Activated CD8-positive, alpha-beta T cell treated with anti-CD3 and anti-CD28 coated beads for 36 hours (primary cell): ENCODE data around the gene VCL. TPM values are rescaled to one million over a fixed set of nuclear protein-coding genes. Genes with fewer than 3 reads are reported as not detected.
"Not testable (repeated sequence)": the region's sequence is repeated elsewhere in the genome, so short reads cannot be mapped to it uniquely, and the experiment has no call there.

Experiments used
- ATAC-seq: fragments of 200-7000 bp; cut with Tn5 transposase; one replicate; pipeline ENCODE4 v1.10.0; 2021; ENCODE audit warnings: mild to moderate bottlenecking, moderate library complexity
- CTCF ChIA-PET: fragments of 350-600 bp; sonication (Branson Sonifier 250); formaldehyde crosslinking; loops from one replicate; lab custom pipeline; 2021; ENCODE audit warnings: antibody characterized with exemption; lab: Charles Lee
- POLR2A ChIA-PET: fragments of 350-600 bp; sonication (Branson Sonifier 250); formaldehyde crosslinking; loops from one replicate; lab custom pipeline; 2021; ENCODE audit warnings: antibody characterized with exemption; lab: Charles Lee
- DNase-seq: peaks from one replicate; pipeline ENCODE4 v3.0.0-alpha.2; 2020
- H3K27ac Mint-ChIP-seq: one replicate; pipeline ENCODE4 v1.8.0; 2021; ENCODE audit warnings: mild to moderate bottlenecking, mixed read lengths
- H3K27me3 Mint-ChIP-seq: one replicate; pipeline ENCODE4 v1.8.0; 2021; ENCODE audit warnings: mixed read lengths
- H3K36me3 Mint-ChIP-seq: one replicate; pipeline ENCODE4 v1.8.0; 2021; ENCODE audit warnings: low read depth, mixed read lengths
- H3K4me1 Mint-ChIP-seq: one replicate; pipeline ENCODE4 v1.8.0; 2021; ENCODE audit warnings: low read depth, mixed read lengths
- H3K4me3 Mint-ChIP-seq: one replicate; pipeline ENCODE4 v1.8.0; 2021; ENCODE audit warnings: mild to moderate bottlenecking, moderate library complexity, mixed read lengths
- H3K9me3 Mint-ChIP-seq: one replicate; pipeline ENCODE4 v1.8.0; 2021; ENCODE audit warnings: mixed read lengths
- intact Hi-C: fragments of 100-400 bp; cut with micrococcal nuclease; formaldehyde crosslinking; loops from one replicate; pipeline ENCODE4 v1.10.0; 2022
- total RNA-seq, 2 experiments: library from RNA; stranded (reverse); gene quantifications; one replicate each; pipeline ENCODE4 v1.2.3, GENCODE V29; 2021
- TF ChIP-seq, protein P1 (sequence below): fragments of 200-600 bp; IDR thresholded peaks from one replicate; pipeline ENCODE4 v1.8.0; 2022; ENCODE audit warnings: antibody characterized with exemption, mild to moderate bottlenecking

The VCL gene
- total RNA-seq, 2 experiments from 2014 or later, result 16.9 to 17.7 TPM

DNA sequence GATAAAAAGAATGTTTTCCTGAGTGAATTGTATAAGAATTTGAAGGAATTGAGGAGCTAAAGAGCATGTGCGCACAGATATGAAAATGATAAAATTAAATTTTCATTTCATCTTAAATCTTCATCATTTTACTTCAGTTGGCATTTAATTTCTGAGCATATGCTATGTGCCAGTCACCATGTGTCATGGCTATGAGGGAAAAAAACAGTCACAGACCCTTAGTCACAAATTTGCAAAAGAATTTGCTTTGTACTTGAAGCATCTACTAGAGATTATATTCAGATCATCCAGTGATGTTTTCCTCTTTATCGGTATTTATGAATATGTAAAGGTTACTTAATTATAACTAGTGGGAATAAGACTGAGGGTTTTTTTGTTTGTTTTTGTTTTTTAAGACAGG lies 29.8 kb downstream of the VCL start:
- H3K27me3 Mint-ChIP-seq, result no peaks in the 10 kb centered on the region
- no peak overlapping the region for H3K27ac Mint-ChIP-seq
- no peaks in the 10 kb centered on the region for H3K9me3 Mint-ChIP-seq
- ATAC-seq (no peak), DNase-seq (peak; percentile 9)
- POLR2A ChIA-PET, result no interaction called here
- TF ChIP-seq, protein P1, sequence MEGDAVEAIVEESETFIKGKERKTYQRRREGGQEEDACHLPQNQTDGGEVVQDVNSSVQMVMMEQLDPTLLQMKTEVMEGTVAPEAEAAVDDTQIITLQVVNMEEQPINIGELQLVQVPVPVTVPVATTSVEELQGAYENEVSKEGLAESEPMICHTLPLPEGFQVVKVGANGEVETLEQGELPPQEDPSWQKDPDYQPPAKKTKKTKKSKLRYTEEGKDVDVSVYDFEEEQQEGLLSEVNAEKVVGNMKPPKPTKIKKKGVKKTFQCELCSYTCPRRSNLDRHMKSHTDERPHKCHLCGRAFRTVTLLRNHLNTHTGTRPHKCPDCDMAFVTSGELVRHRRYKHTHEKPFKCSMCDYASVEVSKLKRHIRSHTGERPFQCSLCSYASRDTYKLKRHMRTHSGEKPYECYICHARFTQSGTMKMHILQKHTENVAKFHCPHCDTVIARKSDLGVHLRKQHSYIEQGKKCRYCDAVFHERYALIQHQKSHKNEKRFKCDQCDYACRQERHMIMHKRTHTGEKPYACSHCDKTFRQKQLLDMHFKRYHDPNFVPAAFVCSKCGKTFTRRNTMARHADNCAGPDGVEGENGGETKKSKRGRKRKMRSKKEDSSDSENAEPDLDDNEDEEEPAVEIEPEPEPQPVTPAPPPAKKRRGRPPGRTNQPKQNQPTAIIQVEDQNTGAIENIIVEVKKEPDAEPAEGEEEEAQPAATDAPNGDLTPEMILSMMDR, result no peak
- H3K4me3 Mint-ChIP-seq, result no peak overlapping the region
- intact Hi-C loops, result no loop called here
- peaks cover 12% of the 10 kb centered on the region for H3K4me1 Mint-ChIP-seq
- CTCF ChIA-PET, result no interaction called here
- no peaks in the 10 kb centered on the region for H3K36me3 Mint-ChIP-seq

DNA sequence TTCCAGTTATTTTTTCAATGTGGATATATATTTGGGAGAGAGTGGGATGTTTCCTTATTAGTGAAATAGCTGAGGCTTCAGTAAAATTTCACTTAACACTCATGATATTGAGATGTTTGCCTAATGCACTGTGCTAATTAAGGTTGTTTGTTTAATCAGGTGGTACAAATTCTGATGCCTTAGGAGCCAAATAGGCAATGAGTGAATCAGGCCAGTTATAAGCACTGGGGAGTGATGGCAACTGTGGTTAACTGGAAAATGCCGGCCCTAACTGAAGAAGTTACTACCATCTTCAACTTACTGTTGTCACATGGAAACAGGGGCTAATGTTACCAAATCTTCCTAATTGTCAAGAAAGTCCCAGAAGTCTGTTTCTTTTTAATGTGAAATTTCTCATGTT lies 32.0 kb downstream of the VCL start:
- Mint-ChIP-seq H3K27ac (no peak overlapping the region), H3K4me1 (peaks cover 21% of the 10 kb centered on the region)
- CTCF ChIA-PET, result interaction anchor here (2.9 kb wide), 1 partner anchor 89 kb away, joined by 10 read pairs; no protein-coding TSS in a partner anchor

GRCh38 chr10:74032208-74032607 lies 34.3 kb downstream of the VCL start:
- intact Hi-C loops, H3K9me3 Mint-ChIP-seq, ATAC-seq, H3K36me3 Mint-ChIP-seq, H3K27ac Mint-ChIP-seq, H3K27me3 Mint-ChIP-seq, H3K4me3 Mint-ChIP-seq, POLR2A ChIA-PET, DNase-seq: not testable (repeated sequence)
- CTCF ChIA-PET, result interaction anchor here (1.2 kb wide), 1 partner anchor 146 kb away, joined by 3 read pairs; no protein-coding TSS in a partner anchor
- peaks cover 15% of the 10 kb centered on the region for H3K4me1 Mint-ChIP-seq

More for the DNA sequence above, 32.0 kb downstream of the VCL start:
- no peak overlapping the region for H3K4me3 Mint-ChIP-seq
- no peak for DNase-seq
- H3K9me3 Mint-ChIP-seq, result no peaks in the 10 kb centered on the region
- H3K36me3 Mint-ChIP-seq, result no peaks in the 10 kb centered on the region
- ATAC-seq, result no peak
- no peaks in the 10 kb centered on the region for H3K27me3 Mint-ChIP-seq
- POLR2A ChIA-PET, result no interaction called here
- intact Hi-C loops, result no loop called here
- TF ChIP-seq, protein P1, result no peak

- Mint-ChIP-seq H3K9me3 (no peaks in the 10 kb centered on the region), H3K27me3 (no peaks in the 10 kb centered on the region), H3K4me1 (peaks cover 17% of the 10 kb centered on the region), H3K4me3 (no peak overlapping the region), H3K36me3 (no peaks in the 10 kb centered on the region), H3K27ac (no peak overlapping the region)
- intact Hi-C loops, result no loop called here
- ATAC-seq (no peak), DNase-seq (no peak)
- CTCF ChIA-PET, result interaction anchor here (0.9 to 1.4 kb wide), 4 partner anchors 19 to 147 kb away, joined by 3 to 4 read pairs (median 3); no protein-coding TSS in a partner anchor
- TF ChIP-seq, protein P1, result no peak
- POLR2A ChIA-PET, result no interaction called here
Measured at GRCh38 chr10:74032900-74033655, 35.2 kb downstream of the VCL start.

DNA sequence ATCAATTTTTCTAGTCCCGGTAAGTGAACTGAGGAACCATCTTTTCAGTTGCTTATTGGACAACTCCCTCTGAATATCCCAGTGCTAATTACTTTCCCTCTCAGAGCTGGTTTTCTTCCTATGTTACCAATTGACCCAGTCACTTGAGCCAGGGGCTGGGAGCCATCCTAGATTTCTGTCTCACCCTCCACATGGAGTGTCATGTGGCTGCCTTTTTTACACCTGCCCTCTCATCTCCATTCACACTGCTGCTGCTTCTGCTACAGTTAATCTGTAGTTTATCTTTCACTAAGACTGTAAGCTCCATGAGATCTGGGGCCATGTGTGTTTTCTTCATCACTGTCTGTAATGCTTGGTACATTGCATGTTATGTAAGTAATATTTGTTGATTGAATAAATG lies 35.8 kb downstream of the VCL start:
- no peaks in the 10 kb centered on the region for H3K36me3 Mint-ChIP-seq
- TF ChIP-seq, protein P1, result no peak
- no peaks in the 10 kb centered on the region for H3K27me3 Mint-ChIP-seq
- no peak overlapping the region for H3K27ac Mint-ChIP-seq
- no peaks in the 10 kb centered on the region for H3K9me3 Mint-ChIP-seq
- no peak overlapping the region for H3K4me3 Mint-ChIP-seq
- ChIA-PET POLR2A (no interaction called here), CTCF (interaction anchor here (0.9 to 1.4 kb wide), 4 partner anchors 19 to 147 kb away, joined by 3 to 4 read pairs (median 3); no protein-coding TSS in a partner anchor)
- intact Hi-C loops, result no loop called here
- peaks cover 17% of the 10 kb centered on the region for H3K4me1 Mint-ChIP-seq
- DNase-seq, result no peak
- ATAC-seq, result no peak
